ENCODE data around the gene YIF1B.

DNA sequence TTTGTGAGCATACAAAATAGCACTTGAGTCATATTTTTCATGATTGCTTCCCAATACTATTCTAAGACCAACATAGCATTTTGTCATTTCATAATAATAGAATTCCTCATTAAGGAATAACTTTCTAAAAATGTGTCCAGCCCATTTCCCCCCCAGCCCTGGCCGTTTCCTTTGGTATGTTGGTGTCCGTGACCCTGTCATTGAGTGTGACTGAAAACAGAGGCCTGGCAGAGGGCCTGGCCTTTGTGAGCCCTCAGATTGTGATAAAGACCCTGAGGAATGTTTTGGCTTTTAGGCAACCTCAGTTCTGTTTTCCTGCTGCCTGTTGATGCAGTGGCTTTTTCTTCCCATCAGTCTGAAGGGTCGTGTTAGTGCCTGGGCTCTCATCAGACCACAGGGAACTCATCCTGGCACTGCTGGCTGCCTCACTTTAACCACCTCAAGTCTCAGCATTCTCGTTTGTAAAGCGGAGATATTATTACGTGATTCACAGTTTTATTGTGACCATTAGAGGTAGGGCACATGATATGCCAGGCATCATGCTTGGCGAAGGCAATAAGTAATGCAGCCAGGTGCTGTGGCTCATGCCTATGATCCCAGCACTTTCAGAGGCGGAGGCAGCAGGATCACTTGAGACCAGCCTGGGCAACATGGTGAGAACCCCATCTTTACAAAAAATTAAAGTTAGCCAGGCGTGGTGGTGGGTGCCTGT lies 37.6 kb downstream of the YIF1B start:
- TF ChIP-seq, protein P1, sequence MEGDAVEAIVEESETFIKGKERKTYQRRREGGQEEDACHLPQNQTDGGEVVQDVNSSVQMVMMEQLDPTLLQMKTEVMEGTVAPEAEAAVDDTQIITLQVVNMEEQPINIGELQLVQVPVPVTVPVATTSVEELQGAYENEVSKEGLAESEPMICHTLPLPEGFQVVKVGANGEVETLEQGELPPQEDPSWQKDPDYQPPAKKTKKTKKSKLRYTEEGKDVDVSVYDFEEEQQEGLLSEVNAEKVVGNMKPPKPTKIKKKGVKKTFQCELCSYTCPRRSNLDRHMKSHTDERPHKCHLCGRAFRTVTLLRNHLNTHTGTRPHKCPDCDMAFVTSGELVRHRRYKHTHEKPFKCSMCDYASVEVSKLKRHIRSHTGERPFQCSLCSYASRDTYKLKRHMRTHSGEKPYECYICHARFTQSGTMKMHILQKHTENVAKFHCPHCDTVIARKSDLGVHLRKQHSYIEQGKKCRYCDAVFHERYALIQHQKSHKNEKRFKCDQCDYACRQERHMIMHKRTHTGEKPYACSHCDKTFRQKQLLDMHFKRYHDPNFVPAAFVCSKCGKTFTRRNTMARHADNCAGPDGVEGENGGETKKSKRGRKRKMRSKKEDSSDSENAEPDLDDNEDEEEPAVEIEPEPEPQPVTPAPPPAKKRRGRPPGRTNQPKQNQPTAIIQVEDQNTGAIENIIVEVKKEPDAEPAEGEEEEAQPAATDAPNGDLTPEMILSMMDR (IDR thresholded peaks at IDR 0.05) = no peak
- TF ChIP-seq POLR2A (IDR thresholded peaks at IDR 0.05) = no peak

Measured in esophagus squamous epithelium (tissue), 4 donors.